Testis (tissue), 3 donors: Measurements from ENCODE around the gene ETV5. TPM values are rescaled to one million over a fixed set of nuclear protein-coding genes. Genes with fewer than 3 reads are reported as not detected.

Experiments used
- DNase-seq: peaks from one replicate; pipeline ENCODE4 v3.0.0-alpha.2; 2019
- H3K27ac ChIP-seq, 2 donors: fragments of 200-600 bp; sonication (generic); one replicate each; pipeline ENCODE4 v1.5.1; 2019
- H3K27me3 ChIP-seq: fragments of 200-600 bp; sonication (generic); one replicate; pipeline ENCODE4 v1.5.1; 2019
- H3K36me3 ChIP-seq: fragments of 200-600 bp; sonication (generic); one replicate; pipeline ENCODE4 v1.5.1; 2017; ENCODE audit warnings: low read depth; ENCODE audit errors: missing control alignments
- H3K4me1 ChIP-seq: fragments of 200-600 bp; sonication (generic); one replicate; pipeline ENCODE4 v1.5.1; 2019
- H3K4me3 ChIP-seq, 2 donors: fragments of 200-600 bp; sonication (generic); one replicate each; pipeline ENCODE4 v1.5.1; 2017 to 2019
- H3K9me3 ChIP-seq: fragments of 200-600 bp; sonication (generic); one replicate; pipeline ENCODE4 v1.5.1; 2017
- POLR2A ChIP-seq: fragments of 450-650 bp; IDR thresholded peaks from one replicate; pipeline ENCODE4 v1.6.1; 2017; ENCODE audit warnings: antibody characterized with exemption, mild to moderate bottlenecking, moderate library complexity
- WGBS, 2 donors: methylation state at CpG; one replicate each; pipeline ENCODE4 v1.1.5; 2018; 5-methylcytosine and 5-hydroxymethylcytosine counted together
- intact Hi-C: fragments of 100-400 bp; cut with DNase I; formaldehyde crosslinking; loops from one replicate; pipeline ENCODE4 v1.15.1; 2023; ENCODE audit warnings: low total_unique reads
- polyA plus RNA-seq: library from polyadenylated mRNA; stranded (reverse); fragments of 350-450 nt; fragmentation: Illumina TruSeq; extraction: RNeasy Lipid Tissue Mini Kit (QIAGEN cat#74804); gene quantifications from one replicate; pipeline ENCODE4 v1.2.3, GENCODE V29; 2014; ENCODE audit warnings: low read depth, low replicate concordance; ENCODE audit not compliant: insufficient read depth
- small RNA-seq, 2 donors: library from RNA; depleted of rRNA; stranded (forward); fragments of <200 nt; gene quantifications; one replicate each; pipeline ENCODE3, GENCODE V24; 2016
- total RNA-seq, 2 donors: library from RNA; depleted of rRNA; stranded (reverse); fragments of >200 nt; gene quantifications; one replicate each; pipeline ENCODE4 v1.2.3, GENCODE V29; 2016
- TF ChIP-seq, protein P1 (sequence below), 3 experiments: fragments of 450-650 bp in 2 of 3; fragments of 200-600 bp in 1 of 3; sonication (generic) in 1 of 3; IDR thresholded peaks; one replicate each; pipeline ENCODE4 v1.5.1; 2016 to 2019; ENCODE audit warnings: antibody characterized with exemption in 3 of 3, mild to moderate bottlenecking in 2 of 3, moderate library complexity in 1 of 3

Gene ETV5
- total and polyA plus RNA-seq, 3 donors from 2014 or later = 15.7 to 22.4 (median 20.8) TPM

DNA sequence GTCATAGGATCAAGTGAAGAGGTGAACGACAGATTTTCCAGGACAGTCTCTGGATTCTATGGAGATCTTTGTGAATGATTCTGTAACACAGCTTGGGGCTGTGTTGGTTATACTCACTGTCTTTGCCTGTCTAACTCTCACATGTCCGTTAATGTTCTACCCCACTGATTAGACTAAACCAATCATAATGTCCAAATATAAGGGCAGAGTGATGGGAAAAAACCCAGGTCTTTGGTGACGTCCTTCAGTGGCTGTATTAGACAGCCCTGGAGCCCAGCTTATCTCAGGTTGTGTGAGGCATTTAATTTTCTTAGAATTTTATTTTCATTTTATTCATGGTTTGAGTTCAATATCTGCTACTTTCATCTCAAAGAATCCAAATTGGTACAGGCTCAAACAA is 111.8 kb downstream of the ETV5 start:
- H3K36me3 ChIP-seq = no peaks in the 10 kb centered on the region
- TF ChIP-seq, protein P1, sequence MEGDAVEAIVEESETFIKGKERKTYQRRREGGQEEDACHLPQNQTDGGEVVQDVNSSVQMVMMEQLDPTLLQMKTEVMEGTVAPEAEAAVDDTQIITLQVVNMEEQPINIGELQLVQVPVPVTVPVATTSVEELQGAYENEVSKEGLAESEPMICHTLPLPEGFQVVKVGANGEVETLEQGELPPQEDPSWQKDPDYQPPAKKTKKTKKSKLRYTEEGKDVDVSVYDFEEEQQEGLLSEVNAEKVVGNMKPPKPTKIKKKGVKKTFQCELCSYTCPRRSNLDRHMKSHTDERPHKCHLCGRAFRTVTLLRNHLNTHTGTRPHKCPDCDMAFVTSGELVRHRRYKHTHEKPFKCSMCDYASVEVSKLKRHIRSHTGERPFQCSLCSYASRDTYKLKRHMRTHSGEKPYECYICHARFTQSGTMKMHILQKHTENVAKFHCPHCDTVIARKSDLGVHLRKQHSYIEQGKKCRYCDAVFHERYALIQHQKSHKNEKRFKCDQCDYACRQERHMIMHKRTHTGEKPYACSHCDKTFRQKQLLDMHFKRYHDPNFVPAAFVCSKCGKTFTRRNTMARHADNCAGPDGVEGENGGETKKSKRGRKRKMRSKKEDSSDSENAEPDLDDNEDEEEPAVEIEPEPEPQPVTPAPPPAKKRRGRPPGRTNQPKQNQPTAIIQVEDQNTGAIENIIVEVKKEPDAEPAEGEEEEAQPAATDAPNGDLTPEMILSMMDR (IDR thresholded peaks at IDR 0.05) = no peak
- no peak for TF ChIP-seq POLR2A
- peaks cover 3% of the 10 kb centered on the region for H3K4me1 ChIP-seq
- intact Hi-C loops = no loop called here
- no peak overlapping the region for H3K4me3 ChIP-seq
- no peak overlapping the region for H3K27ac ChIP-seq
- H3K9me3 ChIP-seq = no peaks in the 10 kb centered on the region
- H3K27me3 ChIP-seq = no peaks in the 10 kb centered on the region
- no peak for DNase-seq
- 90 to 94% methylated on average over 3 of the region's 3 CpGs for WGBS, 2 donors

Small RNA genes lying within 50 kb of the gene (small RNA-seq; reads per million reads assigned to genes)
- 0 reads per million in 2 donors for gene RF00017

Other genes with a start within 250 kb of the ETV5 start
- 100 to 1,000 TPM; 177 to 199 TPM for gene TRA2B, start 171.1 kb downstream of the ETV5 start, total RNA-seq
- gene TRA2B, start 171.1 kb downstream of the ETV5 start, polyA plus RNA-seq = 136 TPM